PFSK-1 (cell line): ENCODE data around the gene WDR90.

Experiments used
- FOXP2 ChIP-seq: optimal IDR thresholded peaks from 2 replicates; pipeline ENCODE3; 2011; ENCODE audit warnings: borderline replicate concordance, control low read depth, inconsistent platforms; ENCODE audit not compliant: insufficient read depth; ENCODE audit errors: extremely low read length, extremely low read depth
- POLR2AphosphoS5 ChIP-seq: IDR thresholded peaks from 2 replicates; pipeline ENCODE4 v1.6.1; 2012; ENCODE audit warnings: low read depth, mild to moderate bottlenecking, control low read depth, low read length, moderate library complexity
- SIN3A ChIP-seq: IDR thresholded peaks from 2 replicates; pipeline ENCODE4 v1.6.1; 2012; ENCODE audit warnings: mild to moderate bottlenecking, low read length, moderate library complexity, borderline replicate concordance; ENCODE audit not compliant: insufficient read depth
- TAF1 ChIP-seq: IDR thresholded peaks from 2 replicates; pipeline ENCODE4 v1.6.1; 2012; ENCODE audit warnings: low read length, control low read depth, borderline replicate concordance; ENCODE audit not compliant: insufficient read depth
- TF ChIP-seq, protein P1 (sequence below), 2 experiments: IDR thresholded peaks; 2 replicates each; pipeline versions ENCODE4 v1.6.1 to v1.8.0; 2011 to 2012; ENCODE audit warnings: low read depth in 2 of 2, low read length in 2 of 2, control low read depth in 1 of 2, inconsistent platforms in 1 of 2, mild to moderate bottlenecking in 1 of 2, moderate library complexity in 1 of 2; ENCODE audit not compliant: insufficient read depth in 1 of 2

Gene WDR90

DNA sequence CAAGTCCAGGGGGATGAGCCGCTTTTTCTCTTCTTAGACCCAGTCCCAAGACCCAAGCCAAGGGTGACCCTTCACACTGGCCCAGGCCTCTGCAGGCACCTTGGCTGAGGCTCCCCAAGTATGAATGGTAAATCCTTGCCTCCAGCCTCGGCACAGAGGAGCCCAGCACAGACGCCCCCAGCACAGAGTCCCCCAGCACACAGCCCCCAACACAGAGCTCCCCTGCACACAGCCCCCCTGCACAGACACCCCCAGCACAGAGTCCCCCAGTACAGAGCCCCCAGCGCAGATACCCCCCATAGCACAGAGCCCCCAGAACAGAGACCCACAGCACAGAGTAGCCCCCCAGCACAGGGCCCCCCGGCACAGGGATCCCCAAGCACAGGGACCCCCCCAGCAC, 8.6 kb upstream of the WDR90 start:
- TF ChIP-seq, protein P1, sequence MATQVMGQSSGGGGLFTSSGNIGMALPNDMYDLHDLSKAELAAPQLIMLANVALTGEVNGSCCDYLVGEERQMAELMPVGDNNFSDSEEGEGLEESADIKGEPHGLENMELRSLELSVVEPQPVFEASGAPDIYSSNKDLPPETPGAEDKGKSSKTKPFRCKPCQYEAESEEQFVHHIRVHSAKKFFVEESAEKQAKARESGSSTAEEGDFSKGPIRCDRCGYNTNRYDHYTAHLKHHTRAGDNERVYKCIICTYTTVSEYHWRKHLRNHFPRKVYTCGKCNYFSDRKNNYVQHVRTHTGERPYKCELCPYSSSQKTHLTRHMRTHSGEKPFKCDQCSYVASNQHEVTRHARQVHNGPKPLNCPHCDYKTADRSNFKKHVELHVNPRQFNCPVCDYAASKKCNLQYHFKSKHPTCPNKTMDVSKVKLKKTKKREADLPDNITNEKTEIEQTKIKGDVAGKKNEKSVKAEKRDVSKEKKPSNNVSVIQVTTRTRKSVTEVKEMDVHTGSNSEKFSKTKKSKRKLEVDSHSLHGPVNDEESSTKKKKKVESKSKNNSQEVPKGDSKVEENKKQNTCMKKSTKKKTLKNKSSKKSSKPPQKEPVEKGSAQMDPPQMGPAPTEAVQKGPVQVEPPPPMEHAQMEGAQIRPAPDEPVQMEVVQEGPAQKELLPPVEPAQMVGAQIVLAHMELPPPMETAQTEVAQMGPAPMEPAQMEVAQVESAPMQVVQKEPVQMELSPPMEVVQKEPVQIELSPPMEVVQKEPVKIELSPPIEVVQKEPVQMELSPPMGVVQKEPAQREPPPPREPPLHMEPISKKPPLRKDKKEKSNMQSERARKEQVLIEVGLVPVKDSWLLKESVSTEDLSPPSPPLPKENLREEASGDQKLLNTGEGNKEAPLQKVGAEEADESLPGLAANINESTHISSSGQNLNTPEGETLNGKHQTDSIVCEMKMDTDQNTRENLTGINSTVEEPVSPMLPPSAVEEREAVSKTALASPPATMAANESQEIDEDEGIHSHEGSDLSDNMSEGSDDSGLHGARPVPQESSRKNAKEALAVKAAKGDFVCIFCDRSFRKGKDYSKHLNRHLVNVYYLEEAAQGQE (IDR thresholded peaks at IDR 0.05; ENCODE audit: insufficient read depth in 1 of 2, low read depth in 2 of 2, low read length in 2 of 2), result no peak
- TF ChIP-seq FOXP2 (no peak), SIN3A (no peak)

DNA sequence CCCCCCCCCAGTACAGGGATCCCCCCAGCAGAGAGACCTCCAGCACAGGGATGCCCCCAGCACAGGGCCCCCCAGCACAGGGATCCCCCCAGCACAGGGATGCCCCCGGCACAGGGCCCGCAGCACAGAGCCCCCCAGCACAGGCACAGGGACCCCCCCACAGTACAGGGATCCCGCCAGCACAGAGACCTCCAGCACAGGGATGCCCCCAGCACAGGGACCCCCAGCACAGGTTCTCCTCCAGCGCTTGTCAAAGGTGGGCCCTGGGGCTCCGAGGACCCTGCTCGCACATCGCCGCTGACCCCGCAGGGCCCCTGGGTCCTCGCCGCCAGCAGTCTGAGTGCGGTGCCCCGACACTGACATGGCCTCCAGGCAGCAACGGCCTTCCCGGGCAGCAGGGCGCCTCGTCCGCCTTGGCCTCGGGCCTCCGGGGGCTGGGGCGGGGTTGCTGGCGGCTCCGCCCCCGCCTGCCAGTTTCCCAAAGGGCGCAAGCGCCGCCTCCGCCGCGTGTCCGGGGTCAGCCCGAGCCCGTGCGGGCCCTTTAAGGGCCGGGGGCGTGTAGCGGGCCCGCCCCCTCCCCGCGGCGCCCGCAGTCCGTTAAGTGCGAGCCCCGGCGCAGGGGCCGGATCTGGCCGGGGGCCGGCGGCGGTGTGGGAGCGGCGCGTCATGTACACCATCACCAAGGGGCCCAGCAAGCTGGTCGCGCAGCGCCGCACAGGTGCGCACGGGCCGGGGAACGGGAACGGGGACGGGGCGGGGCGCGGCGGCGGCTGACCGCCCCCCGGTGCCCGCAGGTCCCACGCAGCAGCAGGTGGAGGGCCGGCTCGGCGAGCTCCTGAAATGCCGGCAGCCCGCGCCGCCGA, 7.6 kb upstream of the WDR90 start, which contains the start of gene MCRIP2:
TSS of gene MCRIP2 (plus strand) at position 503 of the 863 bp plus-strand sequence. CDS start at position 667, 164 bp downstream.
- no peak for TF ChIP-seq SIN3A
- 0 out of 2 replicates have a peak, but pooled peaks have one; percentile 50 for TF ChIP-seq TAF1
- TF ChIP-seq POLR2AphosphoS5, result peak; percentile 78
- TF ChIP-seq FOXP2, result no peak
- TF ChIP-seq, protein P1 (IDR thresholded peaks at IDR 0.05; ENCODE audit: insufficient read depth in 1 of 2, low read depth in 2 of 2, low read length in 2 of 2), result no peak

DNA sequence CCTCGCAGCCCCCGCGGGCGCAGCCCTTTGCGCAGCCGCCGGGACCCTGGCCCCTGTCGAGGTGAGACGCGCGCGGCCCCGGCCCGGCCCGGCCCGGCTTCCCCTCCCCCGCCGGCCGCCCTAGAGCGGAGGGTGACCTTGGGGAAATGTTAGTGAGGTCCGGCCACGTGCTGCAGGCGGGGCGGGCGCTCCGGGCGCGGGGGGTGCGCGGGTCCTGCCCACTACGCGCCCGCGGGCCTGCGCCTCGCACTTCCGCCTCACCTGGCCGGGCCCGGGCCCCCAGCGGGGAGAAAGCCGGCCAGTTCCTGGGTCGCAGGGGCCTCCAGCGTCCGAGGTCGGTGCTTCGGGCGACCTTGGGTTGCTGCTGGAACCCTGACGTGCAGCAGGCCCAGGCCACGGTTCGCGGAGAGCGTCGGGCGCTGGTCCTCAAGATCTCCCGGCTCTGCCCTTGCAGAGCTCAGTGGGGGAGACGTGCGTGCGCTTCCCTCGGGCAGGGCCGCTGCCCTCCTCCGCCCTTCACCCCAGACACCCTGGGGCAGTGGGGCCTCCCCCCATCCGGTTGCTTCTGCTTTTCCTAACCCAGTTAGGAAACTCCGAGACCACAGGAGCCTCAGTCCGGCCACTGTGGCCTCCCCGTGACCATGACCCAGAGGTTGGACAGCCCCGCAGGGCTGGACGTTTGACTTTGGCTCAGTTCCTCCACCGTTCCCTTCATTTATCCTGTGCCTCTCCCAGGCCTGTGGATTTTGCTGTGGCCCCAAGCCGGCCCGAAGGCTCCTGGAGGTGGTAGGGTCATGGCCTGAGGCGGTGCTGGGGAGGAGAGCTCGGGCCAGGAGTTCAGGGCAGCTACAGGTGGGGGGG, 6.7 kb upstream of the WDR90 start:
- TF ChIP-seq, protein P1 (IDR thresholded peaks at IDR 0.05; ENCODE audit: insufficient read depth in 1 of 2, low read depth in 2 of 2, low read length in 2 of 2), result no peak
- 0 out of 2 replicates have a peak, but pooled peaks have one; percentile 15 for TF ChIP-seq TAF1

DNA sequence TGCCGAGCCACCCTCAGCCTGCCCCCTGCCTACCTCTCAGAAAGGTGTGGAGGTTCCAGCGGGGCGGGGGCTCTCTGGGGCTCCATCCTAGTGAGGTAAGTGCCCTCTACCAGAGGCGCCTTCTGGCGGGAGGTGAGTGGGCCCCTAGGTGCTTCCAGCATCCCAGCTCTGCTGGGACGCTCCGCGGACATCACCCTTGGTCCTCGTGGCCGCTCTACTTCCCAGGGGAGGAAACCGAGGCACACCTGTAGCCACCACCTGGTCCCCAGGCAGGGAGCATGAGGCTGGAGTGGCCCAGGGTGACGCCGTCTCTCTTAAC, 6.2 kb upstream of the WDR90 start:
- TF ChIP-seq, protein P1 (IDR thresholded peaks at IDR 0.05; ENCODE audit: insufficient read depth in 1 of 2, low read depth in 2 of 2, low read length in 2 of 2), result no peak
- no peak for TF ChIP-seq POLR2AphosphoS5
- no peak for TF ChIP-seq TAF1
- no peak for TF ChIP-seq FOXP2
- no peak for TF ChIP-seq SIN3A
